Liver (tissue), 3 donors: ENCODE results near the gene GPR173.

Experiments
- EGR1 ChIP-seq, 2 donors: IDR thresholded peaks; 2 replicates each; pipeline ENCODE4 v1.6.1; 2016 to 2018; ENCODE audit warnings: antibody characterized with exemption in 2 of 2, low read depth in 2 of 2
- JUND ChIP-seq, 2 donors: IDR thresholded peaks; 2 replicates each; pipeline ENCODE4 v1.6.1; 2016; ENCODE audit warnings: antibody characterized with exemption in 2 of 2
- TAF1 ChIP-seq: conservative IDR thresholded peaks from 2 replicates; pipeline ENCODE4 v1.6.1; 2016; ENCODE audit warnings: antibody characterized with exemption, mild to moderate bottlenecking
- TF ChIP-seq, protein P1 (sequence below): fragments of 150-350 bp; IDR thresholded peaks from 2 replicates; pipeline ENCODE4 v1.5.1; 2017; ENCODE audit warnings: improper control_type of control experiment, low read depth, low read length; ENCODE audit not compliant: missing input control
- TF ChIP-seq, protein P2 (sequence below): IDR thresholded peaks from 2 replicates; pipeline ENCODE4 v1.6.1; 2016; ENCODE audit warnings: antibody characterized with exemption, mild to moderate bottlenecking
- TF ChIP-seq, protein P3 (sequence below): IDR thresholded peaks from 2 replicates; pipeline ENCODE4 v1.6.1; 2016; ENCODE audit warnings: antibody characterized with exemption
- TF ChIP-seq, protein P4 (sequence below): IDR thresholded peaks from 2 replicates; pipeline ENCODE4 v1.6.1; 2016; ENCODE audit warnings: antibody characterized with exemption
- donor health status: healthy.
- donor health status: healthy.

DNA sequence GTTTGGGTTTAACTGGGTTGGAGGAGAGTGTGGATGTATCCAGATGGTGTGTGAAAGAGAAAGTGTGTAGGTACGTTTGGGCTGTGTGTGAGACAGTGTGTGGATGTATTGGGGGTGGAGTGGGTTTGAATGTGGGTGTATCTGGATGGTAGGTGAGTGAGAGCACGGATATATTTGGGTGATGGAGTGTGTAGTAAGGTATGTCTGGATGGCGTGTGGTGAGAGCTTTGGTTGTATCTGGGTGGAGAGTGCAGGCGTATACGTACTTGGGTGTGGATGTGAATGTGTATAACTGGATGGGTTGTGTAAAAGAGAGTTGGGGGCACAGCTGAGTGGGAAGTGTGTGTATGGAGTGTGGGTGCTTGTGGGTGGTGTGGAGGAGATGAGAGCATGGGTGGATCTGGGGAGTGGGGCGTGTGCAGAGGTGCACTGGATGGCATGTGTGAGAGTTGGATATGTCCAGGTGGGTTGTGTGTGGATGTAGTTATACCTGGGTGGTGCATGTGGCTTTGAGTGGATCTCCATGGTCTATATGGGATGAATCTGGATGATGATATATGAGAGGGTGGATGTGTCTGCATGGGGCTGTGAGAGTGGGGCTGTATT, 6.8 kb downstream of the GPR173 start:
- TF ChIP-seq, protein P1, sequence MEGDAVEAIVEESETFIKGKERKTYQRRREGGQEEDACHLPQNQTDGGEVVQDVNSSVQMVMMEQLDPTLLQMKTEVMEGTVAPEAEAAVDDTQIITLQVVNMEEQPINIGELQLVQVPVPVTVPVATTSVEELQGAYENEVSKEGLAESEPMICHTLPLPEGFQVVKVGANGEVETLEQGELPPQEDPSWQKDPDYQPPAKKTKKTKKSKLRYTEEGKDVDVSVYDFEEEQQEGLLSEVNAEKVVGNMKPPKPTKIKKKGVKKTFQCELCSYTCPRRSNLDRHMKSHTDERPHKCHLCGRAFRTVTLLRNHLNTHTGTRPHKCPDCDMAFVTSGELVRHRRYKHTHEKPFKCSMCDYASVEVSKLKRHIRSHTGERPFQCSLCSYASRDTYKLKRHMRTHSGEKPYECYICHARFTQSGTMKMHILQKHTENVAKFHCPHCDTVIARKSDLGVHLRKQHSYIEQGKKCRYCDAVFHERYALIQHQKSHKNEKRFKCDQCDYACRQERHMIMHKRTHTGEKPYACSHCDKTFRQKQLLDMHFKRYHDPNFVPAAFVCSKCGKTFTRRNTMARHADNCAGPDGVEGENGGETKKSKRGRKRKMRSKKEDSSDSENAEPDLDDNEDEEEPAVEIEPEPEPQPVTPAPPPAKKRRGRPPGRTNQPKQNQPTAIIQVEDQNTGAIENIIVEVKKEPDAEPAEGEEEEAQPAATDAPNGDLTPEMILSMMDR = no peak
- TF ChIP-seq JUND (IDR thresholded peaks at IDR 0.05) (no peak), TAF1 (no peak), EGR1 (IDR thresholded peaks at IDR 0.05; ENCODE audit: low read depth in 2 of 2) (no peak)
- TF ChIP-seq, protein P2, sequence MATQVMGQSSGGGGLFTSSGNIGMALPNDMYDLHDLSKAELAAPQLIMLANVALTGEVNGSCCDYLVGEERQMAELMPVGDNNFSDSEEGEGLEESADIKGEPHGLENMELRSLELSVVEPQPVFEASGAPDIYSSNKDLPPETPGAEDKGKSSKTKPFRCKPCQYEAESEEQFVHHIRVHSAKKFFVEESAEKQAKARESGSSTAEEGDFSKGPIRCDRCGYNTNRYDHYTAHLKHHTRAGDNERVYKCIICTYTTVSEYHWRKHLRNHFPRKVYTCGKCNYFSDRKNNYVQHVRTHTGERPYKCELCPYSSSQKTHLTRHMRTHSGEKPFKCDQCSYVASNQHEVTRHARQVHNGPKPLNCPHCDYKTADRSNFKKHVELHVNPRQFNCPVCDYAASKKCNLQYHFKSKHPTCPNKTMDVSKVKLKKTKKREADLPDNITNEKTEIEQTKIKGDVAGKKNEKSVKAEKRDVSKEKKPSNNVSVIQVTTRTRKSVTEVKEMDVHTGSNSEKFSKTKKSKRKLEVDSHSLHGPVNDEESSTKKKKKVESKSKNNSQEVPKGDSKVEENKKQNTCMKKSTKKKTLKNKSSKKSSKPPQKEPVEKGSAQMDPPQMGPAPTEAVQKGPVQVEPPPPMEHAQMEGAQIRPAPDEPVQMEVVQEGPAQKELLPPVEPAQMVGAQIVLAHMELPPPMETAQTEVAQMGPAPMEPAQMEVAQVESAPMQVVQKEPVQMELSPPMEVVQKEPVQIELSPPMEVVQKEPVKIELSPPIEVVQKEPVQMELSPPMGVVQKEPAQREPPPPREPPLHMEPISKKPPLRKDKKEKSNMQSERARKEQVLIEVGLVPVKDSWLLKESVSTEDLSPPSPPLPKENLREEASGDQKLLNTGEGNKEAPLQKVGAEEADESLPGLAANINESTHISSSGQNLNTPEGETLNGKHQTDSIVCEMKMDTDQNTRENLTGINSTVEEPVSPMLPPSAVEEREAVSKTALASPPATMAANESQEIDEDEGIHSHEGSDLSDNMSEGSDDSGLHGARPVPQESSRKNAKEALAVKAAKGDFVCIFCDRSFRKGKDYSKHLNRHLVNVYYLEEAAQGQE = no peak
- TF ChIP-seq, protein P3, sequence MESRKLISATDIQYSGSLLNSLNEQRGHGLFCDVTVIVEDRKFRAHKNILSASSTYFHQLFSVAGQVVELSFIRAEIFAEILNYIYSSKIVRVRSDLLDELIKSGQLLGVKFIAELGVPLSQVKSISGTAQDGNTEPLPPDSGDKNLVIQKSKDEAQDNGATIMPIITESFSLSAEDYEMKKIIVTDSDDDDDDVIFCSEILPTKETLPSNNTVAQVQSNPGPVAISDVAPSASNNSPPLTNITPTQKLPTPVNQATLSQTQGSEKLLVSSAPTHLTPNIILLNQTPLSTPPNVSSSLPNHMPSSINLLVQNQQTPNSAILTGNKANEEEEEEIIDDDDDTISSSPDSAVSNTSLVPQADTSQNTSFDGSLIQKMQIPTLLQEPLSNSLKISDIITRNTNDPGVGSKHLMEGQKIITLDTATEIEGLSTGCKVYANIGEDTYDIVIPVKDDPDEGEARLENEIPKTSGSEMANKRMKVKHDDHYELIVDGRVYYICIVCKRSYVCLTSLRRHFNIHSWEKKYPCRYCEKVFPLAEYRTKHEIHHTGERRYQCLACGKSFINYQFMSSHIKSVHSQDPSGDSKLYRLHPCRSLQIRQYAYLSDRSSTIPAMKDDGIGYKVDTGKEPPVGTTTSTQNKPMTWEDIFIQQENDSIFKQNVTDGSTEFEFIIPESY = no peak
- TF ChIP-seq, protein P4, sequence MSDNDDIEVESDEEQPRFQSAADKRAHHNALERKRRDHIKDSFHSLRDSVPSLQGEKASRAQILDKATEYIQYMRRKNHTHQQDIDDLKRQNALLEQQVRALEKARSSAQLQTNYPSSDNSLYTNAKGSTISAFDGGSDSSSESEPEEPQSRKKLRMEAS = no peak
